ENCODE measurements around the gene PTPRG.

The PTPRG gene

DNA sequence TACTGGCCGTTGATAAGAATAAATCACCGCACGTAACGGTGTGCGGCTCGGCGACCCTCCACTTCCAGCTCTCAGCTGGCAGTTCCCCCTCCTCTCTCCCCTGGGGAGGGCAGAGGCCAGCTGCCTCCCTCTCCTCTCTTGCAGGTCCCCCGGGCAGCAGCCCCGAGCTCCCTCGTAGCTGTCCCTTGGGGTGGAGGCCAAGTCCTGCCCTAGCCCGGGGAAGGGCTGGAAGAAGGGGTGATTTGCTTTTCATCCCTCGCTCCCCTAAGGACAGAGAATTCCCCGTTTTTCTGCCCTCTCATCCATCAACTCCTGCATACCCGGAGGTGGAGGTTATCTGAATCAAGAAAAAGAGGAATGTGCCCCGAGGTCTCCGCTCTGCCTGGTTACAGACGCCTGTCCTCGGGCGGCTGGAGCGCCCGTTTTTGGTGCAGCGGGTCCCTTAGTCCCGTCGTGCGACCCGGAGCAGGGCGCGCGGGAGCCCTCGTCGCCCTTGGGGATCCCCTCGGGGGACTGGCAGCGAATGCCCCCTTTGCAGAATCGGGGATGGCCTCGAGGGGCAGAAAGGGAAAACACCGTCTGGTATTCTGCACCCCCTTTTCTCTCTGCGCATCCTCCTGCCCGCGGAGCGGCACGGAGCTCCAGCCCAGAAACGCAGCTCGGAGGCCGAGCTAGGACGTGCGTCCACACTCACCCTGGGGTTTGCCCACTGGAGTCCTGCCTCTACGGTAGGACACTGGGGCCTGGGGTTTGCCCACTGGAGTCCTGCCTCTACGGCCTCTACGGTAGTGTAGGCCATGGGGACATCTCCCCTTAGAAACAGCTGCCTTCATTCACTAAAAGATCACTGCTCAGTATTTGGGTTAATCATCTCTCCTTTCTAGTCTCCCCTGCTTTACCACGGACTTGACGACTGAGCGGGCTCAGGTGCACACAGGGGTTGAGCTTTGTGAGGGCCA, 2.2 kb downstream of the PTPRG start:
- no peak for DNase-seq

DNA sequence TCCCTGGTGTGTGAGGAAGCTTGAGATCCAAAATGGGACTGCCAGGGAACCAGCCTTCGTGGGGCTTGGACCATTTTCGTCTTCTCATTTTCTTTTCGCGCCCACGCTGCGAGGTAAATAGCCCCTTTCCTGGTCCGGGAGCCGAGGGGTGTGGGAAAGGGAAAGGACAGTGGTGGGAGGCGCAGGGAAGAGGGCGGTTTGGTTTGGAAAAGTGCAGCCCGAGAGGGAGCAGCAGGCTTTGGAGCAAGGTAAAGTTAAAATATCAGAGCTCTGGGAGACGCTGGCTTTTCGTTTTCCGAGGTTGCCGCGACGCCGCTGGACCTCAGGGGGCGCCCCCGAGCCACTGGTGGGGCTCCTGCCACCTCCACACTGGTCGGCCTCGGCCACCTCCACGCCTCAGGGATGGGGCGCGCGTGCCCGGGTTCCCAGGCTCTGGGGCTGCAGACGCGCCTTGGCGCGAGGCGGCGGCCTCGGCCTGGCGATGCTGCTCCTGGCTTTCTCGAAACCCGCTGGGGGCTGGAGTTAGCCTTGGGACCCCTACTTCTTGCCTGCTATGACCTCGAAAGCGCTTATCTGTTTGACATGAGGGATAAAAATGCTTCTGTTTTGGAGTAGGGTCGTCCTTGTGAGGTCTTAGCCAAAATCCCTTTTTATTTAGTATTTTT, 3.2 kb downstream of the PTPRG start:
- no peak for DNase-seq

DNA sequence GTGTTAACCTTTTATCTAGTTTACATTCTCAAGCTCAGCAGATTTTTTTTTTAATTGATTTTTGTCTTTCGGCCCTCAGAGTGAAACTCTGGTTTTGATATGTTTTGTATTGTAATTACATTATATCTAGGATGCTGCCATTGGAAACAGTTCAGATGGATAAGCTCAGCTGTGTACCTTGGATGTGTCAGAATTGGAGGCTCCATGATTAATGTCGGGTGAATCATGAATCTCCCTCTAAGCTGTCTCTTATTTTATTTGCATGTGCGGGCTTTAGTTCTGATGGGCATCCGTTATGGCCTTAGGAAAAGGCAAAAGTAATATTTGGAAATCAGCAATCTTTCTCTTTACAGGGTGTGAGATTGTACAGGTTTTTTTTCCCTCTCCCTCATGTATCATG, 4.2 kb downstream of the PTPRG start:
- no peak for DNase-seq

DNA sequence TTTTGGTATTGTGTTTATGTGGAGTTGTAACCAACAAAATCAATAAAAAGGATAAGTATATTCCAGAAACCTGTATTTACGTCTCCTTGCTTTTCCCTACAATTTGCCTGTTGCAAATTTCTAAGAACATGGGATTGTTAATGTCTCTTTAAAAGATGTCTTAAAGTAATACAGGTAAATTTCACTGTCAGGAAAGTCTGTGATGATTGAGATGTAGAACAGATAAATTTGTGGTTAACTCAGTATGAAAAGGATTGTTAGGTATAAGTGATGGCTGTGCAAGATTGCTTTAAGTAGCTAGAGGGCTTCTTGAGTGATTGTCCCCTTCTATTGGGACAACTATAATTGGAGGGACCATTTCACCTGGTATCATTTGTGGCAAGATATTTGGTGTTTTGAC, 6.8 kb downstream of the PTPRG start:
- DNase-seq: no peak

DNA sequence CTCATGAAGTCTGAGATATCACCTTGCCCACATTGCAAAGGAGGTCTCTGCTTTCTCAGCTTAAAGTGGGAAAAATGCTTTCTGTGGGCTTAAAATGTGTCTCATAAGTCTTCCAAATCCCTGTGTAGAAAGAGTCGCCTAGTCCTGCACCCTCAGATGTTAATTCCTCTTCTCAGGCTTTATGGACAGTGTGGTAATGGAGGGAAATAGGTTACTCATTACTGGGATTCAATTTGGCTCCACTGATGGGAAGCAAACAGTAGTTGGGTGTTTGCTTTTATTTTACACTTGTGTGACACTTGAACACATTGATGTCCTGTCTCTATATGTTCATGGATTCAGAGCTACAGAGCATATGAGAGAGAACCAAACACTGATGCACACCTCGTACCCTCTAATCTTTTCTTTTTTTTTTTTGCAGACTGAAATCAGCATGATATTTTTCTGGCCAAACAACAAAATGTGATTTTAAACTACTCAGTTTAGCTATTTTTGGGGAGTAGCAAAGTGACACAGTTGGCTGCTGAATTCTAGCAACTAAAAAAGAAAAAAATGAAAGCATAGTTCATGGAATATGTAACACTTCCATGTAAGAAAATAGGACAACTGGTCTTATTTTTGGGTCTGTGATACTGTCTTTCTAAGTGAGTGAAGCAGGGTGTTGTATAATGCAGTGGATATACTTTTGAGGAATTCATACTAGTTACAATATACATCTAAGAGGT, 8.6 kb downstream of the PTPRG start:
- no peak for DNase-seq

DNA sequence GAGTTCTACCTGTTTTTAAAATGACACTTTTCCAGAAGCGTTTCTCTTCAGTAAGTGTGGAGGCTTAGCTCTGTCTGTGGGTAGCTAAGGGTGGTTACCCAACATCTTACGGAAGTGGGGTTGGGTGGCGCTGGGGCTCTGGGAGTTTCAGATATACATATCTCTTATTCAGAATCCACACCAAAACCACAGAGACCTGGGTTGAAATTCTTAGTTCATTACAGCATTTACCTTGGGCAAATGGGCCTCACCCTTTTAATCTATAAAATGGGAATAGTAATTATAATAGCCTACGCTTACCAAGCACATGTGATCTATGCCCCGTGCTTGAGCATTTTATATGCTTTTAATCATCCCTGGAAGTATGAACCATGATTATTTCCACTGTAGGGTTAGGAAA, 9.4 kb downstream of the PTPRG start:
- no peak for DNase-seq

DNA sequence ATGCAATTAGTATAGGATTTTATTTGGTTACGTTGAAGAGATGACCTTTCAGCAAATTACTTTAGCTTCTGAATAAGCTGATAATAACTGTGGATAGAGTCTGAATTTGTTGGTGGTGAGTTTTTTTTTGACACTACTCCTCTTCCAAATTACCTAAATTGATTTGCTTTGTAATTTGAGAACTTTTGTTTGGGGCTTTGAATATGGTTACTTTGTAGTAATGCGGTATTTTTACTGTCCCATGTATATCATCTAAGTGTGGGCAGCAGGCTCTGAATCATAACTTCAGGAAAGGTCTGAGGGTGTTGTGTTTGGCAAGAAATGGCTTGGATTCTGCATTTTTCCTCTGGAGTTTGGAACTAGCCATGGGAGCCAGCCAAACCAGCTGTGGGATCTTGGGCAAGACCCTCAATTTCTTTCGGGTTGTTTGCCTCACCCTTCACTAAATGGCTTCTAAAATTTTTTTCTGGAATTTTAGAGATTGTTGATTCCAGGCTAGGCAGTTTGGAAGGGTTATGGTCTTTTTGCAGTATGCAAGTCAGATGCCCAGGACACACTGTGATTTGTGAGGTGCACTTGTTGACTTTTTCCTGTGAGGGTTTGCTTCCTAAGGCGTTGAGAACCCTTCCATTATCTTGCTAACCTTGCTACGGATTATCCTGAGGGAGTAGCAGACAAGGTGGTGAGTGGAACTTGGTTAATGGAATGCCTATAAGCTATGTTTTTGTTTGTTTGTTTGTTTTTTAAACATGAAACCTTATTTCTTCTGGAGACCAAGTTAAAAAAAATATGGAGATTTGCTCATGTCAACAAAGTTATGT, 10.4 kb downstream of the PTPRG start:
- no peak for DNase-seq

DNA sequence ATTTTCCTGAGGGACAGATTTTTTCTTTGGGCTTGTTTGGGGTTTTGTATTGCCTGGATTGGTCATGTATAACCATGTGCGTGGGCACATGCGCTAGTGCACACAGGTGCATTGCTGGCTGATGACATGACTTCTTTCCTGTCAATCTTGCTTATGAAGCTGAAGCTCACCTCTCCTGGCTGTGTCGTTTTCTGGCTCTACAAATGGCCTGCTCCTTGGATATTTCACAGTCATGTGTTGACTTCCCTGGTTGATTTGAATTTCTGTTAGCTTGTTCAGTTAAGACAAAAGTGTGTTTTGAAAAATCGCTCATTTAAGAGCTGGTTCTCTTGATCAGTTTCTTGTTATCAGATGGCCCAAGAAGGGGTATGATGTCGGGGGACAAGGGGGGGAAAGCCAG, 11.5 kb downstream of the PTPRG start:
- DNase-seq: no peak

DNA sequence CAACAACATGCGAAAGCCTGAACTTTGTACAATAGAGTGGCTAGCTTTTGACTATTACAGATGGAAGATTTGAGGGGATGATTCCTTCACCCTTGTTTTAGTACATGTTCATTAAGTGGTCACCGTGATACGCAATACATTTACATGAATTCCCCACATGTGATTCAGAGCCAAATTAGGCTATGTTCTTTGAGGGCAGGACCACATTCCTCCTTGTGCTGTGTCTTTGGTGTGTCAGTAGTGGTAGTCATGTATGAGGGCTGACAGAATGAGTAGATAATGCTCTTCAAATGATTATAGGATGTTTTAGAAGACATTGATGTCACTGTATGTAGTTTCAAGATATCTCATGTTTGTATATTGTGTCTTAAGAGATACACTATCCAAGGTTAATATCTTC, 12.1 kb downstream of the PTPRG start:
- DNase-seq: no peak

DNA sequence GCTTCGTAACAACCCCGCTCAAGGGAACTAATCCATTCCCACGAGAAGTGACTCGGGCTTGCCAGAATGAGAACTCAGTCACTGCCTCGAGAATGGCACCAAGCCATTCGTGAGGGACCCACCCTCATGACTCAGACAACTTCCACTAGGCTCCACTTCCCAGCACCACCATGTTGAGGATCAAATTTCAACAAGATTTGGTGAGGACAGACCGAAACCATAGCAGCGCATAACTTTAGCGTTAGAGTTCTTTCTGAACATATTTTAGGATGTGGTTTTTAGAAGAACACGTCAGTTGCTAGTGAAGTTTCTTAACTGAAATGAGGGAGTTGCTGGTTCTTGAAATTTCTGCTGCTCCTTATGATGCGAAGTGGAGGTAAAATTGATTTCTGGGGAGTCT, 13.5 kb downstream of the PTPRG start:
- DNase-seq: no peak

DNA sequence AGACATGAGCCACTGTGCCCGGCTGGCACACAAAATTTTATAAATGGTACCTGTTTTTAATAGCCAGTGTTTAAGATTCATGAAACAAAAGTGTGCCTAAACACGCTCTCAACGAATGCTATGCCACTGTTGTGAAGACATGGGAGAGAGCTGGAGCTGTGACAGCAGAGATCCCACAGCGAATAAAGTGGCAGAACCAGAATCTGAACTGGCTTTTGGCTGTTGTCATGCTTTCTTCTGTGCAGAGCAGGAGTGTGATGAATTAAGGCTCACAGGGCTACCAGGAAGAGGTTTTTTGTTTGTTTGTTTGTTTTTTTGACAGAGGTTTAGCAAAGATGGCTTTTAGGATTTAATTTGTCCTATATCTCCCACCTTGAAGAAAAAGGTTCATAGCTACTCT, 14.5 kb downstream of the PTPRG start:
- DNase-seq: no peak

DNA sequence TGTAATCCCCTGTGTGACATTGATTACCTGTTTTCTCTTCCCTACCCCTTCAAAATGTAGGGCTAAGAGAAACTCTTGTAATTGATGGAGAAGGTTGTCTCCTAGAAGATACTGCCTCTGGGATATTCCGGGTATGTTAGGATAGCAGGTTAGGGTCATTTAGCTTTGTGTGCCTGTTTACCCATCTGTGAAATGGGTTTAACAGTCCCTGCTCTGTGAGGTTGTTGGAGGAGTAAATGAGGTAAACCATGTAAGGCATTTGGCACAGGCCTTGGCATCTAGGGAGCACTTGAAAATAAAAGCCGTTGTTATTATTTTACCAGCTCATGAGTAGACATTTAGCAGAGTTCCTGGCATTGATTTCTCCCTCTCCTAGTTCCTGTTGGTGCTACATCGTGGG, 16.4 kb downstream of the PTPRG start:
- DNase-seq: no peak

DNA sequence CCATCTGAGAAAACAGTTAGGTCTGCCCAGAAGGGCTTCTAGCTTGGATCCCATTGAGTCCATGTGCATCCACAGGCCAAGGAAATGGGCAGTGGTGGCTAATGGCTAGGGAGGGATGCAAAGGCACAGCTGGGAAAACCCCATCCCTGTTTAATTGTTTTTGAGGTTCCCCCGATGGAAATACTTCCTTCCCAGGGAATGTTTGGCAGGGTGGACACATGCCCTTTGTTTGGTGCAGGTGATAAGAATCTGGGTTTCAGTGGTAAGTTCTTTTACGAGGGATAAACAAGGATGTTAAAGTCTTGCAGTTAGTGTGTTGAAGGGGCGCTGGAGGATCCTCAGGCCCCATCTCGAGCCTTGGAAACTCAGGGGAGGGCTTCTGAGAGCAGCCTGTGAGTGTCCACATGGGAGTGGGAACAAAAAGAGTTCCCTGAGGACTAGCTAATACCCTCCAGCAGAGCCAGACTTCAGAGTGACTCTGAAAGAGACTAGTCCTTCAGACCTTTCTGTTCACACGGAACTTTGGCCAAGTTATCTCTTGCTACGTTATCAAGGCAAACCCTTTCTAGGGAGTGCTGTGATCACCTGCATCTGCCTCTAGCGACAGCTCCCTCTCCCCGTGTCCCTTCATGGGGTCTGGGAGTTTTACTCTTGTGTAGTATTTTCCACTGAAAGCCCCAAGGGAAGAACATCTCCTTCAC, 17.4 kb downstream of the PTPRG start:
- DNase-seq: no peak

DNA sequence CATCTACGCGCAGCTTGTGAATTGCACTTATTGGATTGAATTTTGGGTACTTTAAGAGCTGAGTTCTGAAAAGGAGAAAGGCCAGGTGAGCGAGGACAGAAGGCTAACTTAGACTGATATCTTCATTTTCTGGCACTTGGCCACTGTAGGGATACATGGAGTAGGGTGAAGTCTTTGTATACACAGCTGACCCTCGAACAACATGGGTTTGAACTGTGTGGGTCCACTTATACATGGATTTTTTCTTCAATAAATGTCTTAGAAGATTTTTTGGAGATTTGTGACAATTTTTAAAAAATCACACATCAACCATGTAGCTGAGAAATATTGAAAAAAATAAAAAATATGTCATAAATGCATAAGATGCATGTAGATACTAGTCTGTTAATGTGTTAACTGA, 18.3 kb downstream of the PTPRG start:
- DNase-seq: no peak

DNA sequence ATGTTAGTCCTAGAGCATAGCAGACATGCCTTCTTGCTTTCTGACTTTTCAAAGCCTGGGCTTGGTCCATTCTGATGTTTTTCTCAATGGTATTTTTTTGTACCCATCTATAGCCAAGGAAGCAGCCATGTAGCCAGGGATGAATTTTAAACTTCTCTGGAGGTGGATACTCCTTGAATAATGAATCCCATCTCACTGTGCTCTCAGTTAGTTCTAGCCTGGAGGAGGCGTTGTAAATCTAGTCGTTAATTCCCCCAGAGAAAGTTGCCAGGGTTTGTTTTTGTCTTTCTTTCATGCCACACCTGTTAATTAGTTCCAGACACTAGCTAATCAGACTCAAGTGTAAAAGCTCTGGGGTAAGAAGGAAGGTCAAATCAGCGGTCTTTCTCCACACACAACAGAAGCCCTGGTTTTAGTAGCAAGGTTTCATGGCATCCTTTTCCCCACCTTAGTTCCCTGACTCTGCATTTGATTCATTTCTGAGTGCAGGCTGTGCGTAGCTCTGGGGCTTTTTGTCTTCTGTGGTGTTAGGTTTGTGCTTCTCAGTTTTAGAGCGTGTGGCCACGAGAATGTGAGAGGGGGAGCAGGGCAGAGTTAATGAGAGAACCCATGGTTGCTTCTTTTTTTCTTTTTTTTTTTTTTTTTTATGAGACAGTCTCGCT, 19.7 kb downstream of the PTPRG start:
- DNase-seq: no peak

DNA sequence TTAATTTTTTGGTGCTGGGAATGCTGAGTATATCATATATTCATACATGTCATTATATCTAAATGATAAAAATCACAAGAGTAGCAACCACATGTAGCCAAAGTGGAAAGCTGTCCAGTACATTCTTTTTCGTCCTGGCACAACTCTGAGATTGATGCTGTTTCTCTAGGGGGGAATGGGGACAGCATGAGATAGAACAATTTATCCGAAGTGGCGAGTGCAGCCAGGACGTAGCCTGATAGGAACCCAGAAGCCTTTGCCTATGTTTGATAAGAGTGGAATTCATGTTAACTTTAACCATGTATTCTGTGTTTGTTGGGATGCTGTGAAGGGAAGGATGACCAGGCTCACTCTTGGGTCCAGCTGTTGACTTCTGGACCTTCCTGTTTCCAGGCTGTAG, 20.9 kb downstream of the PTPRG start:
- no peak for DNase-seq

DNA sequence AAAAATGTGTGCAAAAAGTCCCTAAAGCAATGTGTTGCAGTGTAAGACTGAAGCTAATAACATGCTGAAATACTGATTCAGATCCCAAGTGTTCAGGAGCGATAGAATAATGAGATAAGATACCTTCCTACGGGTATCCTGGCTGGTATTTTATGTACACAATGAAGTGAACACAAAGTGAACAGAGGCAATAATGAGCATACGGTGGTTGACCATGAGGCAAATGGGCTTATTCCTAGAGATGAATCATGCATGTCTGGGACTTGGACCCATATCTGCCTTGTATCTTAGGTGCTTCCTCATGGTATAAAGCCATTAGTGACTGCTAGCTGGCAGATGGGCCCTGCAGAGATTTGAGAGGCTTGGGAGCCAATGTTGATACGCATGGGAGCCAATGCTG, 21.5 kb downstream of the PTPRG start:
- DNase-seq: no peak

DNA sequence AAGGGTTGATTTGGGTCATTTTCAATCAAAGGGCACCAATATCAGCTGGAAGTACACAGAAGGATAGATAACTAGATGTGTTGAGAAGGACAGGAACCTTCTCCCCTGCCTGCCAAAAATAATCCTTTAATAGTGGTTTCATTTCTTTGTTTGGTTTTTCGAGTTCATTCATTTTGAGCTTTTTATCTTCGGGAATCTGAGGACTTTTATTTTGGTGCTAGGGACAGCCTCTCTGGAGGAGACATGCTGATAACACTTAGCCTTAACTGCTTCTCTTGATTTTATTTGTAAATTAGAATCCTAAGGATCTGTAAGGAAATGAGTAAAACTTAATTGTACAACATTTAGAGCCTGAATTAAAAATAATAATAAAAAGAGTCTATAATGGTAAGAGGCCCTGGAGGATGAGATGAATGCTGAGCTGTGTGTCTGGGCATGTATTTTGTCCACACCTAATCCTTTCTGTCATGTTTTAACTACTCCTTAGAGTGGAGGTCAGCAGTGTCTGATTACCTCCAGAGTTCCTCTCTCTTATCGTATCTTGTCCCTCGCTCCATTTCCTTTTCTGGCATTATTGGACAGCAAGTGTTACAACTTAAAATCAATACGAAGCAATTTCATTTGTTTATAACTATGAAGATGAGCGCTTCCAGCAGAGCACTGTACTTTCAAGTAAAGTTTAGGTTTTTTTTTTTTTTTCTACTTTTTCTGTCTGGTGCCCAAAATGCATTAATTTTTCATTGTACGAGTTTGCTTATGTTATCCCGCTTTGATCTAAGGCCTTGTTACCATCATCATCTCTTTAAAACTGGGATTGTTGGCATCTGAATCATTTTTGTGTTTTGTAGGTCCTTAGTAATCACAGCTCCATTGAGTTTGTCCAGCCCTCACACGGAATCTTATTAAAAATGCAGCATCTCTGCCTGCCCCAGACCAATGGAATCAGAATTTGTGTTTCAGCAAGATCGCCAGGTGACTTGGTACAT, 22.8 kb downstream of the PTPRG start:
- no peak for DNase-seq

DNA sequence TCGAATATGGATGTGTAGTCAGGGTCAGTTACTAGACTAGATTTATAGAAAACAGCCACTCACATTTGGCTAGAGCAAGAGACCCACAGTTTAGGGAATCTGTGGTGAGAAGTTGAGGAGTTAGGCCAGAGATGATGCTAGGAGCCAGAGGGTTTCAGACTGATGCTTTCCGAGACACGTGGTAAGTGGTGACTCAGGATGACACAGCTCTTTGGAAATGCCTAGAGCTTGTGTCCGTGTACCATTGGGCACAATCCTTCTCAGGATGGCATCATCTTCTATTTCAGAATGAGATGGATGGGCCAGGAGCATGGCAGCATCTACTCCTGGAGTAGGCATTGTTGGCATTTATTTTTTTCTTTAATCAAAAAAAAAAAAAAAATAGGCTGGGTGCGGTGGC, 28.5 kb downstream of the PTPRG start:
- DNase-seq: no peak

DNA sequence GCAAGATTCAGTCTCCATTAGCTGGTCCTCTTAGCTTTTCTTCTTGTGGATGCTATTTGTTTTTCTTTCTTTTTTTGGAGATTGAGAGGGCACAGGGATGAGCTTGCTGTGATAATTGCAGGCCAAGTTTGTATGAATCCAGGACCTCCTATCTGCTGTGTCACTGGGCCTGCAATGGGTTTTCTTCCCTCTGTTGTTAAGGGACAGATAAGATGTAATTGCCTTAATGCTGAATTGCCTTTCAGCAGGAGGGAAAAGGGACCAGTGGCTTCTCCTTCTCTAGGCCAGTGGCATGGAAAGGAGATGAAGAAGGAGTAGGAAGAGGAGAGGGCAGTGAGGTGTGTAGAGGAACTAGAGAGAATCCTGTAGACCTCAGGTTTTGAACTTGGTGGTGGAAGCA, 29.9 kb downstream of the PTPRG start:
- DNase-seq: no peak
